Naive B cell (primary cell): ENCODE data around the gene ULK4. TPM values are rescaled to one million over a fixed set of nuclear protein-coding genes. Genes with fewer than 3 reads are reported as not detected.
"Not testable (repeated sequence)": the region's sequence is repeated elsewhere in the genome, so short reads cannot be mapped to it uniquely, and the experiment has no call there.

Experiments used
- ATAC-seq, 2 donors: fragments of 150-1000 bp; cut with Tn5 transposase; 2 replicates each; pipeline ENCODE4 v1.10.0; 2021; ENCODE audit warnings: low read depth in 2 of 2, mild to moderate bottlenecking in 2 of 2, moderate library complexity in 2 of 2
- DNase-seq: peaks from one replicate; pipeline ENCODE4 v3.0.0; 2022
- H3K27ac Mint-ChIP-seq, 6 donors: one replicate each; pipeline ENCODE4 v1.8.0; 2020 to 2022; ENCODE audit warnings: mild to moderate bottlenecking in 6 of 6, mixed read lengths in 6 of 6, moderate library complexity in 5 of 6, inconsistent platforms in 2 of 6
- H3K27me3 Mint-ChIP-seq, 3 donors: one replicate each; pipeline ENCODE4 v1.8.0; 2021 to 2022; ENCODE audit warnings: mixed read lengths in 3 of 3, mild to moderate bottlenecking in 1 of 3
- H3K36me3 Mint-ChIP-seq, 2 donors: one replicate each; pipeline ENCODE4 v1.8.0; 2020 to 2022; ENCODE audit warnings: mixed read lengths in 2 of 2, inconsistent platforms in 1 of 2, mild to moderate bottlenecking in 1 of 2
- H3K4me1 Mint-ChIP-seq, 3 donors: one replicate each; pipeline ENCODE4 v1.8.0; 2020 to 2022; ENCODE audit warnings: mixed read lengths in 3 of 3, inconsistent platforms in 1 of 3, mild to moderate bottlenecking in 1 of 3, moderate library complexity in 1 of 3
- H3K4me3 Mint-ChIP-seq, 8 donors: one replicate each; pipeline ENCODE4 v1.8.0; 2020 to 2022; ENCODE audit warnings: mild to moderate bottlenecking in 8 of 8, mixed read lengths in 8 of 8, moderate library complexity in 8 of 8, inconsistent platforms in 2 of 8
- H3K9me3 Mint-ChIP-seq, 7 donors: one replicate each; pipeline ENCODE4 v1.8.0; 2020 to 2022; ENCODE audit warnings: mixed read lengths in 7 of 7, mild to moderate bottlenecking in 5 of 7, inconsistent platforms in 2 of 7, moderate library complexity in 1 of 7
- polyA plus RNA-seq, 6 donors: library from polyadenylated mRNA; unstranded; fragments of 300-500 nt; fragmentation: Illumina TruSeq; gene quantifications; one replicate each; pipeline ENCODE4 v1.2.3, GENCODE V29; 2021; ENCODE audit warnings: low read depth in 6 of 6

The ULK4 gene
- polyA plus RNA-seq, 6 donors from 2014 or later, result 5.5 to 20.8 (median 10.3) TPM

- no peaks in the 10 kb centered on the region for H3K36me3 Mint-ChIP-seq
- no peak overlapping the region for H3K4me3 Mint-ChIP-seq
- ATAC-seq, result no peak
- H3K9me3 Mint-ChIP-seq, result no peaks in the 10 kb centered on the region
- peaks cover 0 to 2% (median 0%) of the 10 kb centered on the region in 3 donors for H3K4me1 Mint-ChIP-seq
- DNase-seq, result no peak
- H3K27me3 Mint-ChIP-seq, result no peaks in the 10 kb centered on the region
- H3K27ac Mint-ChIP-seq, result no peak overlapping the region
These were observed 665.3 kb downstream of the ULK4 start for GRCh38 chr3:41296556-41296955.

DNA sequence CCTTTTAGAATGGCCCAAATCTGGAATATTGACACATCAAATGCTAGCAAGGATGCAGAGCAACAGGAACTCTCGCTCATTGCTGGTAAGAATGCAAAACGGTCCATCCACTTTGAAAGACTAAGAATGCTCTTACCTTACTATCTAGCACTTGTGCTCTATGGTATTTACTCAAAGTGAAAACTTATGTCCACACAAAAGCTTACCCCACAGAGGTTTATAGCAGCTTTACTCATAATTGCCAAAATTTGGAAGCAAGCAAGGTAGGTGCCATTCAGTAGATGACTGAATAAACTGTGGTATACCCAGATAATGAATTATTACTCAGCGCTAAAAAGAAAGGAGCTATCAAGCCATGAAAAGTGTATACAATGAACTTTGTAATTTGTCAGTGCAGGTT lies 666.2 kb downstream of the ULK4 start:
- H3K27me3 Mint-ChIP-seq, result no peaks in the 10 kb centered on the region
- H3K4me1 Mint-ChIP-seq, result peaks cover 0 to 2% (median 0%) of the 10 kb centered on the region in 3 donors
- H3K4me3 Mint-ChIP-seq, result no peak overlapping the region
- ATAC-seq (no peak), DNase-seq (no peak)
- no peaks in the 10 kb centered on the region for H3K36me3 Mint-ChIP-seq
- H3K27ac Mint-ChIP-seq, result no peak overlapping the region
- H3K9me3 Mint-ChIP-seq, result no peaks in the 10 kb centered on the region

GRCh38 chr3:41293169-41293681 lies 668.7 kb downstream of the ULK4 start:
- Mint-ChIP-seq H3K4me1 (peaks cover 0 to 2% (median 0%) of the 10 kb centered on the region in 3 donors), H3K27ac (no peak overlapping the region), H3K9me3 (no peaks in the 10 kb centered on the region), H3K36me3 (no peaks in the 10 kb centered on the region), H3K4me3 (no peak overlapping the region), H3K27me3 (no peaks in the 10 kb centered on the region)
- no peak for DNase-seq
- no peak for ATAC-seq

DNA sequence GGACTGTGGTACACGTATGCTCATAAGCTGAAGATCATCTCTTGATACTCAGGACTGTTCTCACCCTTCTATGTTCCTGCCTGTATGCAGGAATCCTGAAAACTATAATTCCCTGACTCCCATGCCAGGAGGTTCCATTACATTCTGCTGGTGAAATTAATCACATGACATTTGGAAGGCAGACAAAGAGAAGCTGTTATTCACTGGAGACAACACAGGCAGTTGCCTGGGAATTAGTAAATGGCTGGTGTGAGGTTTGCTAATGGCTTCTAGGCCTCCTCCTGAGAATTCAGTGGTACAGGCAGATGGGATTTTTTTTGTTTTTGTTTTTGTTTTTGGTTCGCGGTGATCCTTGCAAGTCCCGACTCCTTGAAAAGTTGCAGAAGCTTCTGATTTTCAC lies 671.2 kb downstream of the ULK4 start:
- Mint-ChIP-seq H3K4me1 (no peaks in the 10 kb centered on the region), H3K36me3 (no peaks in the 10 kb centered on the region)

DNA sequence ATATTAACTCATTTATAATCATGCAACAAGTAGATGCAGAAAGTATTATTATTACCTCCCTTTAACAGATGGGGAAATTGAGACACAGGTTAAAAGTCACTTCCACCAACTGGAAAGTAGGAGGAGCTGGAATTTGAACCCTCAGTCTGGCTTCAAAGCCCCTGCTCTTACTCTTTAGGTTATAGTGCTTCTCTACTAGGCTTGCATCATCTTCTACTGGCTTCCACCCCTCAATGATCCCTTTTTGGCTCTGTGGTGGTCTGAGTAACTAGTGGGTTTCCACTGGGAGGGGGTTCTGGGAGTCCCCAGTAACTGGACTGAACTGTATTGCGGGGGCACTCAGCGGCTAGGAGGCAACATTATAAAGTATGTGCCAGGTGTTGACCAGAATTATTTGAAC lies 671.6 kb downstream of the ULK4 start:
- no peak for DNase-seq
- no peak overlapping the region for H3K4me3 Mint-ChIP-seq
- no peaks in the 10 kb centered on the region for H3K4me1 Mint-ChIP-seq
- H3K27ac Mint-ChIP-seq, result no peak overlapping the region
- peaks cover 0 to 4% (median 3%) of the 10 kb centered on the region in 7 donors for H3K9me3 Mint-ChIP-seq
- H3K27me3 Mint-ChIP-seq, result no peaks in the 10 kb centered on the region
- peaks cover 0 to 2% of the 10 kb centered on the region in 2 donors for H3K36me3 Mint-ChIP-seq
- ATAC-seq, result no peak

More for the DNA sequence above, 671.2 kb downstream of the ULK4 start:
- DNase-seq (no peak), ATAC-seq (no peak)
- Mint-ChIP-seq H3K27me3 (no peaks in the 10 kb centered on the region), H3K4me3 (no peak overlapping the region), H3K9me3 (no peaks in the 10 kb centered on the region), H3K27ac (no peak overlapping the region)

DNA sequence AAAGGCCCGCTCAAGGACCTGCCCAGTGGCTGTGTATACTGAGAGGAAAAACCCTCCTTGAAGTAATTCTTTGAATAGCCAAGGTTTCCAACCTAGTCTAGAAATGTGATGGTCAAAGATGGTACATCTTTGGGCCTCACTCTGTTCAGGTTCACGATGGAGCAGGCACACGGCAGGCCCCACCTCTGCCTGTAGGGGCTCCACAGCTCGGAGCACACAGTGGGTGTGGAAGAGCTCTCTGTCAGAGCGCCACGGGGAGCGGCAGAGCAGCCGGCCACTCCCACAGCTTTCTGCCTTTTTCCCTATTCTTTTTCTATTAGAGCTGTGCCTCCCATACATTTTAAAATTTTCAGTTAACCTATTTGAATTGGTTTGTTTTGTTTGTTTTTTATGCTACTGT lies 673.1 kb downstream of the ULK4 start:
- peaks cover 0 to 18% (median 5%) of the 10 kb centered on the region in 7 donors for H3K9me3 Mint-ChIP-seq
- no peaks in the 10 kb centered on the region for H3K4me1 Mint-ChIP-seq
- ATAC-seq (no peak), DNase-seq (no peak)
- no peak overlapping the region for H3K4me3 Mint-ChIP-seq
- H3K27ac Mint-ChIP-seq, result no peak overlapping the region
- peaks cover 0 to 5% of the 10 kb centered on the region in 2 donors for H3K36me3 Mint-ChIP-seq
- no peaks in the 10 kb centered on the region for H3K27me3 Mint-ChIP-seq

DNA sequence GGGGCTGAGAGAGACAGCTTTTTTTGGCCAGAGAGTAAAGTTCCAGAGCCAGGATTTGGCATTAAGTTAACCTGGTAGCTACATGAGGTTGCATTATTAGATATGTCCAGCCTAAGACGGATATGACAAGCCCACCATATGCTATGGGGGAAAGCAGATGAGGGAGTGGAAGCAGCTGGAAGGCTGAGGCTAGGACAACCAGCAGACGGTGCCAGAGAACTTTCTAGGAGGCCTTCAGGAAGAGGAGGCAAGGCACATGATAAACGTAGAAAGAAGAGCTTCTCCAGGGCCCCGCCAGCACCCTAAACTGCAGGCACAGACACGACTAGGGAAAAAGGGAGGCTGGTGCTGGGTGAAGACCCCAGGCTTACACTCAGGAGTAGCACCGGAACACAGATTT lies 675.6 kb downstream of the ULK4 start:
- Mint-ChIP-seq H3K27ac (no peak overlapping the region), H3K27me3 (no peaks in the 10 kb centered on the region)
- ATAC-seq, result no peak

GRCh38 chr3:41284934-41285333 lies 677.0 kb downstream of the ULK4 start:
- H3K4me1 Mint-ChIP-seq, H3K36me3 Mint-ChIP-seq, H3K4me3 Mint-ChIP-seq, H3K27ac Mint-ChIP-seq, ATAC-seq, DNase-seq, H3K27me3 Mint-ChIP-seq: not testable (repeated sequence)
- peaks cover 5 to 20% (median 7%) of the 10 kb centered on the region in 7 donors for H3K9me3 Mint-ChIP-seq

More for the DNA sequence above, 675.6 kb downstream of the ULK4 start:
- H3K4me1 Mint-ChIP-seq, result no peaks in the 10 kb centered on the region
- DNase-seq, result no peak
- no peak overlapping the region for H3K4me3 Mint-ChIP-seq
- peaks cover 0 to 5% of the 10 kb centered on the region in 2 donors for H3K36me3 Mint-ChIP-seq
- H3K9me3 Mint-ChIP-seq, result peaks cover 5 to 20% (median 6%) of the 10 kb centered on the region in 7 donors

- peaks cover 0 to 6% (median 0%) of the 10 kb centered on the region in 3 donors for H3K27me3 Mint-ChIP-seq
- no peaks in the 10 kb centered on the region for H3K4me1 Mint-ChIP-seq
- DNase-seq, result no peak
- H3K36me3 Mint-ChIP-seq, result peaks cover 14 to 29% of the 10 kb centered on the region in 2 donors
- peaks cover 0 to 27% (median 8%) of the 10 kb centered on the region in 7 donors for H3K9me3 Mint-ChIP-seq
- no peak for ATAC-seq
- H3K4me3 Mint-ChIP-seq, result no peak overlapping the region
- no peak overlapping the region for H3K27ac Mint-ChIP-seq
These were observed 684.0 kb downstream of the ULK4 start for GRCh38 chr3:41277790-41278465.

DNA sequence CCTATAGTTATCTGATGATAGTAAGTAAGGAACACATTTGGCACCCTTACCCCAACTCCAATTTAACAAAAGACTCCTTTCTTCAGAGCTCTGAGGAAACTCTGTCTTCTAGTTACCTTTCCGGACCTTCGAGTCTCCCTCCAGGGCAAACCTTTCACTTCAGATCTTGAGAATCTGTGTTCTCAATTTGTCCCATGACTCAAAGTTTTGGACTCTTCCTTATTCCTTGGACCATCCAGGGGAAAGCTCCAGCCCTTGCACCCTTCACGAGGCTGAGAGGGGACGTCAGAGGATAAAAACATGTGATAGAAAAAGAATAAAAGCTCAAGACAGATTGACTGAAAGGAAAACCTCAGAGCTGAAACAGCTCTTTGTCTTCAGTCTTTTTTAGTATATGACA lies 685.7 kb downstream of the ULK4 start:
- H3K4me3 Mint-ChIP-seq, result no peak overlapping the region
- H3K27me3 Mint-ChIP-seq, result peaks cover 0 to 6% (median 0%) of the 10 kb centered on the region in 3 donors
- H3K9me3 Mint-ChIP-seq, result peaks cover 0 to 34% (median 17%) of the 10 kb centered on the region in 7 donors
- peaks cover 20 to 46% of the 10 kb centered on the region in 2 donors for H3K36me3 Mint-ChIP-seq
- H3K27ac Mint-ChIP-seq, result no peak overlapping the region
- no peak for ATAC-seq
- no peak for DNase-seq
- no peaks in the 10 kb centered on the region for H3K4me1 Mint-ChIP-seq

GRCh38 chr3:41274944-41275668 lies 686.8 kb downstream of the ULK4 start:
- no peak for ATAC-seq
- Mint-ChIP-seq H3K27me3 (no peaks in the 10 kb centered on the region), H3K27ac (no peak overlapping the region), H3K4me3 (no peak overlapping the region), H3K4me1 (no peaks in the 10 kb centered on the region), H3K36me3 (peaks cover 15 to 39% of the 10 kb centered on the region in 2 donors), H3K9me3 (peaks cover 0 to 42% (median 17%) of the 10 kb centered on the region in 7 donors)
- DNase-seq, result no peak

- no peak overlapping the region for H3K4me3 Mint-ChIP-seq
- H3K4me1 Mint-ChIP-seq, result no peaks in the 10 kb centered on the region
- H3K27ac Mint-ChIP-seq, result no peak overlapping the region
- peaks cover 0 to 42% (median 17%) of the 10 kb centered on the region in 7 donors for H3K9me3 Mint-ChIP-seq
- no peaks in the 10 kb centered on the region for H3K27me3 Mint-ChIP-seq
- ATAC-seq (no peak), DNase-seq (no peak)
- peaks cover 16 to 39% of the 10 kb centered on the region in 2 donors for H3K36me3 Mint-ChIP-seq
These were observed 689.2 kb downstream of the ULK4 start for GRCh38 chr3:41272667-41273066.

GRCh38 chr3:41267975-41268640 lies 693.8 kb downstream of the ULK4 start:
- peaks cover 3 to 25% (median 14%) of the 10 kb centered on the region in 7 donors for H3K9me3 Mint-ChIP-seq

More at GRCh38 chr3:41267975-41268640, 693.8 kb downstream of the ULK4 start:
- Mint-ChIP-seq H3K4me3 (no peak overlapping the region), H3K27ac (no peak overlapping the region), H3K36me3 (peaks cover 13 to 26% of the 10 kb centered on the region in 2 donors), H3K4me1 (no peaks in the 10 kb centered on the region), H3K27me3 (no peaks in the 10 kb centered on the region)
- ATAC-seq (no peak), DNase-seq (no peak)
